Measurements from ENCODE around the gene GSK3A.

- TF ChIP-seq RFX5 (IDR thresholded peaks at IDR 0.05; ENCODE audit: borderline replicate concordance, low read depth, low read length), result no peak
- TF ChIP-seq NRF1 (IDR thresholded peaks at IDR 0.05; ENCODE audit: low read depth, low read length), result no peak
- TF ChIP-seq PHF8 (conservative IDR thresholded peaks at IDR 0.05; ENCODE audit: low read depth, low read length), result no peak
These were observed 12.5 kb downstream of the GSK3A start for GRCh38 chr19:42229855-42230351.
